ENCODE data around the gene FFAR2.

FFAR2 gene

GRCh38 chr19:35484252-35485036 is 36.4 kb downstream of the FFAR2 start:
- TF ChIP-seq GATA3 (IDR thresholded peaks at IDR 0.05; ENCODE audit: low read depth, low read length), result no peak
- no peak for TF ChIP-seq GATA2 (IDR thresholded peaks at IDR 0.05; ENCODE audit: low read depth, low read length)

- TF ChIP-seq GATA2 (IDR thresholded peaks at IDR 0.05; ENCODE audit: low read depth, low read length) (no peak), GATA3 (IDR thresholded peaks at IDR 0.05; ENCODE audit: low read depth, low read length) (no peak)
Measured at GRCh38 chr19:35486268-35486708, 38.2 kb downstream of the FFAR2 start.

GRCh38 chr19:35487656-35488182 is 39.7 kb downstream of the FFAR2 start:
- TF ChIP-seq GATA3 (IDR thresholded peaks at IDR 0.05; ENCODE audit: low read depth, low read length) (no peak), GATA2 (IDR thresholded peaks at IDR 0.05; ENCODE audit: low read depth, low read length) (no peak)

- TF ChIP-seq GATA3 (IDR thresholded peaks at IDR 0.05; ENCODE audit: low read depth, low read length) (no peak), GATA2 (IDR thresholded peaks at IDR 0.05; ENCODE audit: low read depth, low read length) (no peak)
Measured at GRCh38 chr19:35488677-35489076, 40.6 kb downstream of the FFAR2 start.

- TF ChIP-seq GATA2 (IDR thresholded peaks at IDR 0.05; ENCODE audit: low read depth, low read length), result no peak
Measured at GRCh38 chr19:35490364-35490763, 42.3 kb downstream of the FFAR2 start, which contains the start of gene KRTDAP. Gene KRTDAP (minus strand): TSS chr19:35490464. CDS start chr19:35490442, 22 bp downstream.

- TF ChIP-seq GATA2 (IDR thresholded peaks at IDR 0.05; ENCODE audit: low read depth, low read length), result no peak
- TF ChIP-seq GATA3 (IDR thresholded peaks at IDR 0.05; ENCODE audit: low read depth, low read length), result no peak
Measured at GRCh38 chr19:35491836-35492360, 43.8 kb downstream of the FFAR2 start.

GRCh38 chr19:35493971-35494370 is 45.9 kb downstream of the FFAR2 start:
- TF ChIP-seq GATA2 (IDR thresholded peaks at IDR 0.05; ENCODE audit: low read depth, low read length) (no peak), GATA3 (IDR thresholded peaks at IDR 0.05; ENCODE audit: low read depth, low read length) (no peak)

- TF ChIP-seq GATA2 (IDR thresholded peaks at IDR 0.05; ENCODE audit: low read depth, low read length) (no peak), GATA3 (IDR thresholded peaks at IDR 0.05; ENCODE audit: low read depth, low read length) (no peak)
Measured at GRCh38 chr19:35495107-35496064, 47.3 kb downstream of the FFAR2 start.

GRCh38 chr19:35497406-35497805 is 49.3 kb downstream of the FFAR2 start:
- TF ChIP-seq GATA2 (IDR thresholded peaks at IDR 0.05; ENCODE audit: low read depth, low read length) (no peak), GATA3 (IDR thresholded peaks at IDR 0.05; ENCODE audit: low read depth, low read length) (no peak)

GRCh38 chr19:35498220-35498619 is 50.2 kb downstream of the FFAR2 start:
- TF ChIP-seq GATA3 (IDR thresholded peaks at IDR 0.05; ENCODE audit: low read depth, low read length) (no peak), GATA2 (IDR thresholded peaks at IDR 0.05; ENCODE audit: low read depth, low read length) (no peak)

GRCh38 chr19:35498984-35499527 is 51.0 kb downstream of the FFAR2 start:
- TF ChIP-seq GATA3 (IDR thresholded peaks at IDR 0.05; ENCODE audit: low read depth, low read length) (no peak), GATA2 (IDR thresholded peaks at IDR 0.05; ENCODE audit: low read depth, low read length) (no peak)

- TF ChIP-seq GATA2 (IDR thresholded peaks at IDR 0.05; ENCODE audit: low read depth, low read length) (no peak), GATA3 (IDR thresholded peaks at IDR 0.05; ENCODE audit: low read depth, low read length) (no peak)
Measured at GRCh38 chr19:35500611-35501010, 52.6 kb downstream of the FFAR2 start.

All from SH-SY5Y (cell line).